DND-41 (cell line): ENCODE measurements around the gene ZBED6.

Source experiments
- ATAC-seq: fragments of 200-7000 bp; cut with Tn5 transposase; 3 replicates; pipeline ENCODE4 v1.9.1; 2021; ENCODE audit warnings: low read depth; ENCODE audit not compliant: insufficient read depth
- DNase-seq: peaks from one replicate; pipeline ENCODE4 v3.0.0-alpha.2; 2020
- H2AFZ ChIP-seq: 2 replicates; pipeline ENCODE4 v1.6.0; 2012; ENCODE audit warnings: low read depth, low read length
- H3K27ac ChIP-seq: 2 replicates; pipeline ENCODE4 v1.5.1; 2012; ENCODE audit warnings: low read length, inconsistent platforms
- H3K27me3 ChIP-seq: fragments of 200-600 bp; sonication (generic); 2 replicates; pipeline ENCODE4 v1.6.0; 2012; ENCODE audit warnings: low read length, mild to moderate bottlenecking, inconsistent platforms; ENCODE audit not compliant: insufficient read depth, poor library complexity
- H3K36me3 ChIP-seq: 2 replicates; pipeline ENCODE4 v1.5.1; 2012; ENCODE audit warnings: low read length, inconsistent platforms; ENCODE audit not compliant: insufficient read depth
- H3K4me1 ChIP-seq: 2 replicates; pipeline ENCODE4 v1.5.1; 2012; ENCODE audit warnings: mild to moderate bottlenecking, low read length; ENCODE audit not compliant: insufficient read depth
- H3K4me2 ChIP-seq: 2 replicates; pipeline ENCODE4 v1.6.0; 2012; ENCODE audit warnings: mild to moderate bottlenecking, moderate library complexity, low read length, inconsistent platforms; ENCODE audit not compliant: insufficient read depth
- H3K4me3 ChIP-seq, 2 experiments: fragments of 200-600 bp in 1 of 2; shearing (Covaris generic) in 1 of 2; 2 replicates each; pipeline ENCODE4 v1.5.1; 2012 to 2016; ENCODE audit warnings: inconsistent platforms in 2 of 2, low read length in 2 of 2, mild to moderate bottlenecking in 2 of 2, low read depth in 1 of 2, moderate library complexity in 1 of 2
- H3K79me2 ChIP-seq: 2 replicates; pipeline ENCODE4 v1.6.0; 2012; ENCODE audit warnings: low read length, inconsistent platforms; ENCODE audit not compliant: insufficient read depth
- H3K9ac ChIP-seq: 2 replicates; pipeline ENCODE4 v1.6.0; 2012; ENCODE audit warnings: low read depth, mild to moderate bottlenecking, inconsistent platforms, low read length, moderate library complexity
- H3K9me3 ChIP-seq: 2 replicates; pipeline ENCODE4 v1.5.1; 2012; ENCODE audit warnings: low read length, moderate library complexity, mild to moderate bottlenecking, inconsistent platforms; ENCODE audit not compliant: insufficient read depth, severe bottlenecking
- H4K20me1 ChIP-seq: 2 replicates; pipeline ENCODE4 v1.6.0; 2012; ENCODE audit warnings: low read length; ENCODE audit not compliant: insufficient read depth
- EZH2 ChIP-seq: IDR thresholded peaks from 3 replicates; pipeline ENCODE4 v1.6.1; 2012; ENCODE audit warnings: borderline replicate concordance, low read depth, mild to moderate bottlenecking, moderate library complexity, low read length, inconsistent platforms; ENCODE audit not compliant: severe bottlenecking
- TF ChIP-seq, protein P1 (sequence below): IDR thresholded peaks from 2 replicates; pipeline ENCODE4 v1.5.1; 2012; ENCODE audit warnings: borderline replicate concordance, low read length, moderate library complexity, mild to moderate bottlenecking; ENCODE audit not compliant: poor library complexity, severe bottlenecking; ENCODE audit errors: extremely low read depth

ZBED6 gene

DNA sequence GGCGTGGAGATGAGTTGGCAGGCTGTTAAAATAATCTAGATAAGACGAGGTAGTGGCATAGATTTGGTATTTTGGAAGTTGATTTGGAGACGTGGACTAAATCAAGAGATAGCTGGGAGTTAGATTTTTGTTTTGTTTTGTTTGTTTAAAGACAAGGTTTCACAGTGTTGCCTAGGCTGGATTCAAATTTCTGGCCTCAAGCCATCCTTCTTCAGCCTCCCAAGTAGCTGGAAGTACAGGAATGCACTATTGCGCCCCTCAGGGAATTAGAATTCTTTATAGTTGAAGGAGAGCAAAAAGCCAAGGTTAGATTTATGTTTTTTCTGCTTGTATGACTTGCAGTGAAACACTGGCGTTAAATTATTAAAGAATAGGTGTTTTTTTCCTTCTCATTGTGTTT is 43.7 kb downstream of the ZBED6 start:
- Histone ChIP-seq H3K4me3 (no peak overlapping the region), H3K27me3 (no peaks in the 10 kb centered on the region), H2AFZ (no peak overlapping the region), H3K79me2 (0 out of 2 replicates have a peak, but pooled peaks cover 2% of the 10 kb centered on the region), H3K9ac (no peak overlapping the region), H3K4me2 (no peak overlapping the region), H3K36me3 (peaks cover 85% of the 10 kb centered on the region), H3K9me3 (no peaks in the 10 kb centered on the region), H3K27ac (no peak overlapping the region), H3K4me1 (no peaks in the 10 kb centered on the region), H4K20me1 (no peaks in the 10 kb centered on the region)
- DNase-seq, result no peak
- ATAC-seq, result no peak
- TF ChIP-seq EZH2, result no peak
- TF ChIP-seq, protein P1, sequence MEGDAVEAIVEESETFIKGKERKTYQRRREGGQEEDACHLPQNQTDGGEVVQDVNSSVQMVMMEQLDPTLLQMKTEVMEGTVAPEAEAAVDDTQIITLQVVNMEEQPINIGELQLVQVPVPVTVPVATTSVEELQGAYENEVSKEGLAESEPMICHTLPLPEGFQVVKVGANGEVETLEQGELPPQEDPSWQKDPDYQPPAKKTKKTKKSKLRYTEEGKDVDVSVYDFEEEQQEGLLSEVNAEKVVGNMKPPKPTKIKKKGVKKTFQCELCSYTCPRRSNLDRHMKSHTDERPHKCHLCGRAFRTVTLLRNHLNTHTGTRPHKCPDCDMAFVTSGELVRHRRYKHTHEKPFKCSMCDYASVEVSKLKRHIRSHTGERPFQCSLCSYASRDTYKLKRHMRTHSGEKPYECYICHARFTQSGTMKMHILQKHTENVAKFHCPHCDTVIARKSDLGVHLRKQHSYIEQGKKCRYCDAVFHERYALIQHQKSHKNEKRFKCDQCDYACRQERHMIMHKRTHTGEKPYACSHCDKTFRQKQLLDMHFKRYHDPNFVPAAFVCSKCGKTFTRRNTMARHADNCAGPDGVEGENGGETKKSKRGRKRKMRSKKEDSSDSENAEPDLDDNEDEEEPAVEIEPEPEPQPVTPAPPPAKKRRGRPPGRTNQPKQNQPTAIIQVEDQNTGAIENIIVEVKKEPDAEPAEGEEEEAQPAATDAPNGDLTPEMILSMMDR, result no peak

DNA sequence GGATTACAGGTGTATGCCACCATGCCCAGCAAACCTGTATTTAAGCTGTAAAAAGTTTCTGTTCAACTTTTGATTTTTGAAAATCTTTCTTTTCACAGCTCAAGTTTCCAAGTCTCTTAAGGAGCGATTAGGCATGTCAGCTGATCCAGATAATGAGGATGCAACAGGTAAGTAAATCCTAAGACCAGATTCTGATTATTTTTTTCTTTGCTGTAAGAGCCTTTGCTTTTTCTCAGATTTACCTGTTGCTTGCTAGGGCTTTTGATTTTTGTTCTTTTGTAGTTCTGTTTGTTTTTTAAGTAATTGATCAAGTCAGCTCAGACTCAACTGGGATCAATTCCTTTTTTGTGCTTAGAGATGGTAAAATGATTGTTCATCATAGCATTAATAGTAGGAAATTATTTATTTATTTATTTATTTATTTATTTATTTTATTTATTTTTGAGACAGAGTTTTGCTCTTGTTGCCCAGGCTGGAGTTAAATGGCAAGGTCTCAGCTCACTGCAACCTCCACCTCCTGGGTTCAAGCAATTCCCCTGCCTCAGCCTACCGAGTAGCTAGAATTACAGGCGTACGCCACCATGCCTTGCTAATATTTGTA is 44.9 kb downstream of the ZBED6 start:
- TF ChIP-seq, protein P1, result no peak
- Histone ChIP-seq H3K4me2 (no peak overlapping the region), H3K9me3 (no peaks in the 10 kb centered on the region), H3K79me2 (no peaks in the 10 kb centered on the region), H4K20me1 (no peaks in the 10 kb centered on the region; the same call in 1 of the 2 replicates), H3K4me3 (no peak overlapping the region), H3K4me1 (no peaks in the 10 kb centered on the region), H3K36me3 (peaks cover 85% of the 10 kb centered on the region), H3K27me3 (no peaks in the 10 kb centered on the region), H3K9ac (no peak overlapping the region), H3K27ac (no peak overlapping the region), H2AFZ (no peak overlapping the region)
- DNase-seq, result no peak
- no peak for ATAC-seq

DNA sequence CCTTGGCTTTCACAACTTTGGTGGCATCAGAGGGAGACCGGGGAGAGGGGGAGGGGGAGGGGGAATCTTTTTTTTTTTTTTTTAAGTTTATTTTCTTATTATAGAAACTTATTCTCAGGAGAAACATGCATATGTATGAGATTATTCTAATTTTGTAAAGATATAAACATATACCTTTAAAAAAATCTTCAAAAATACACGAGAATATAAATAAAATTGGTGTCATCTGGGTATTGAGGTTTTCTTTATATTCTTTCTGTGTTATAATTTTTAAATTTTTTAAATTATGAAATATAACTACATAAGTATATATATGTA is 47.1 kb downstream of the ZBED6 start:
- Histone ChIP-seq H4K20me1 (no peaks in the 10 kb centered on the region; the same call in 1 of the 2 replicates), H3K27ac (no peak overlapping the region), H3K36me3 (peaks cover 85% of the 10 kb centered on the region), H3K27me3 (no peaks in the 10 kb centered on the region), H3K4me3 (no peak overlapping the region), H2AFZ (no peak overlapping the region), H3K9me3 (no peaks in the 10 kb centered on the region), H3K9ac (no peak overlapping the region), H3K4me1 (no peaks in the 10 kb centered on the region), H3K79me2 (no peaks in the 10 kb centered on the region; the same call in 1 of the 2 replicates), H3K4me2 (no peak overlapping the region)
- DNase-seq (no peak), ATAC-seq (no peak)
- TF ChIP-seq, protein P1, result no peak
- TF ChIP-seq EZH2, result no peak

DNA sequence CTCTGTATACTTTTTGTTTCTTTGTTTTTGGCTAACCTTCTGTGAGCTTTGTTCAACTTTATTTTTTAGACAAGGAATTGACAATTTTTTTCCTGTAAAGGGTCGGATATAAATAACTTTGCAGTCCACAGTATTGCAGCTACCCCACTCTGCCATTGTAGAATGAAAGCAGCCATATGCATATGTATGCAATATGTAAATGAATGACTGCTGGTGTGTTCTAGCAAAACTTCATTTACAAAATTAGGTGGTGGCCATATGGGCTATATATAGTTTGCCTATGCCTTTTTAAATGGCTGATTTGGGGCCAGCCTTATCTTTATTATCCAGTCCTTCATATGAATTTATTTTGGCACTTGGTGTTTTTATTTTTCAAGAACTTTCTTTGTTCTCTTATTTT is 48.0 kb downstream of the ZBED6 start:
- peaks cover 85% of the 10 kb centered on the region for H3K36me3 ChIP-seq
- no peaks in the 10 kb centered on the region for H3K27me3 ChIP-seq

More for the DNA sequence above, 48.0 kb downstream of the ZBED6 start:
- H4K20me1 ChIP-seq, result no peaks in the 10 kb centered on the region; the same call in 1 of the 2 replicates
- H3K27ac ChIP-seq, result no peak overlapping the region
- H3K79me2 ChIP-seq, result no peaks in the 10 kb centered on the region; the same call in 1 of the 2 replicates
- no peaks in the 10 kb centered on the region for H3K9me3 ChIP-seq
- ATAC-seq, result no peak
- TF ChIP-seq, protein P1, result no peak
- no peak for TF ChIP-seq EZH2
- H2AFZ ChIP-seq, result no peak overlapping the region
- DNase-seq, result no peak
- H3K4me2 ChIP-seq, result no peak overlapping the region
- no peaks in the 10 kb centered on the region for H3K4me1 ChIP-seq
- no peak overlapping the region for H3K4me3 ChIP-seq
- H3K9ac ChIP-seq, result no peak overlapping the region
